Loucy (cell line): ENCODE results near the gene MAPK6.
A peak's percentile ranks its signal among the peaks of the same experiment; 100 is the strongest.
"Not testable (repeated sequence)": the region's sequence is repeated elsewhere in the genome, so short reads cannot be mapped to it uniquely, and the experiment has no call there.

Experiments
- H2AFZ ChIP-seq: fragments of 200-600 bp; sonication (generic); 2 replicates; pipeline ENCODE4 v1.6.0; 2016; ENCODE audit warnings: antibody characterized with exemption, mild to moderate bottlenecking, low read length, moderate library complexity
- H3F3A ChIP-seq: fragments of 200-600 bp; 2 replicates; pipeline ENCODE4 v1.6.0; 2016; ENCODE audit warnings: antibody characterized with exemption, low read depth, mild to moderate bottlenecking
- H3K27me3 ChIP-seq: fragments of 200-600 bp; sonication (generic); 2 replicates; pipeline ENCODE4 v1.6.1; 2014; ENCODE audit warnings: low read length, mild to moderate bottlenecking; ENCODE audit not compliant: insufficient read depth, poor library complexity, severe bottlenecking
- H3K36me3 ChIP-seq: fragments of 200-600 bp; sonication (generic); 2 replicates; pipeline ENCODE4 v1.6.1; 2016; ENCODE audit warnings: low read length; ENCODE audit not compliant: insufficient read depth
- H3K4me1 ChIP-seq: fragments of 200-600 bp; sonication (generic); 2 replicates; pipeline ENCODE4 v1.5.1; 2014; ENCODE audit warnings: low read length, mild to moderate bottlenecking; ENCODE audit not compliant: insufficient read depth, poor library complexity, severe bottlenecking
- H3K4me2 ChIP-seq: fragments of 200-600 bp; sonication (generic); 2 replicates; pipeline ENCODE4 v1.6.0; 2014; ENCODE audit warnings: antibody characterized with exemption, low read length, low read depth, mild to moderate bottlenecking; ENCODE audit not compliant: poor library complexity, severe bottlenecking
- H3K4me3 ChIP-seq: fragments of 200-600 bp; sonication (generic); 2 replicates; pipeline ENCODE4 v1.5.1; 2014; ENCODE audit warnings: low read length, mild to moderate bottlenecking, mixed read lengths; ENCODE audit not compliant: poor library complexity, severe bottlenecking
- H3K79me2 ChIP-seq: fragments of 200-600 bp; sonication (generic); 2 replicates; pipeline ENCODE4 v1.6.1; 2014; ENCODE audit warnings: low read length; ENCODE audit not compliant: insufficient read depth
- H3K9ac ChIP-seq: fragments of 200-600 bp; sonication (generic); 2 replicates; pipeline ENCODE4 v1.6.0; 2014; ENCODE audit warnings: mild to moderate bottlenecking, low read depth, low read length, moderate library complexity; ENCODE audit not compliant: poor library complexity, severe bottlenecking
- H3K9me2 ChIP-seq: fragments of 200-600 bp; sonication (generic); replicated peaks from 2 replicates; pipeline ENCODE4 v1.6.1; 2016; ENCODE audit warnings: low read depth, low read length, mixed read lengths
- H3K9me3 ChIP-seq: fragments of 200-600 bp; sonication (generic); 2 replicates; pipeline ENCODE4 v1.6.1; 2014; ENCODE audit warnings: mild to moderate bottlenecking, antibody characterized with exemption, low read length, low read depth; ENCODE audit not compliant: insufficient read depth
- H4K20me1 ChIP-seq: fragments of 200-600 bp; sonication (generic); 2 replicates; pipeline ENCODE4 v1.6.0; 2014; ENCODE audit warnings: antibody characterized with exemption, low read length, mild to moderate bottlenecking; ENCODE audit not compliant: insufficient read depth, poor library complexity, severe bottlenecking
- EZH2phosphoT487 ChIP-seq: fragments of 200-600 bp; IDR thresholded peaks from 2 replicates; pipeline ENCODE4 v1.6.1; 2018; ENCODE audit warnings: antibody characterized with exemption, mild to moderate bottlenecking, moderate library complexity, borderline replicate concordance
- TF ChIP-seq, protein P1 (sequence below): fragments of 200-600 bp; sonication (generic); conservative IDR thresholded peaks from 2 replicates; pipeline ENCODE4 v1.5.1; 2014; ENCODE audit warnings: mild to moderate bottlenecking, antibody characterized with exemption, low read length

Gene MAPK6

DNA sequence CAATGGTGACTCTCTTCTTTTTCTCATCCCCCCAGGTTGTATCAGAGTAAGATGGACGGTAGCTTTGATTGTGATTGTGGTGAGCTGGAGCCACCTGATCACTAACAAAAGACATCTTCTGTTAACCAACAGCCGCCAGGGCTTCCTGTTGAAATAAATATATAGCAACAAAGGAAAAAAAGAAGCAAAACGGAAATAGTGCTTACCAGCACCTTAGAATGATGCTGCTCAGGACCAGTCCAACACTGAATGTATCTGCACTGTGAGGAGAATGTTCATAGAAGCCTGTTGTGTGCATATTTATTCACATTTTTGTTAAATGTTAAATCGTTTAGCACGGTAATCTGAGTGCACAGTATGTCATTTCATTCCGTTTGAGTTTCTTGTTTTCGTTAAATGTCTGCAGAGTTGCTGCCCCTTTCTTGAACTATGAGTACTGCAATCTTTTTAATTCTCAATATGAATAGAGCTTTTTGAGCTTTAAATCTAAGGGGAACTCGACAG, 26.8 kb downstream of the MAPK6 start:
- Histone ChIP-seq H3K4me2 (peak overlapping the region; percentile 64), H3F3A (peaks cover 20% of the 10 kb centered on the region), H3K9ac (peak overlapping the region; percentile 53), H3K79me2 (peaks cover 80% of the 10 kb centered on the region), H3K36me3 (peaks cover 29% of the 10 kb centered on the region; the same call in 1 of the 2 replicates), H3K4me3 (peak overlapping the region; percentile 61), H4K20me1 (peaks cover 18% of the 10 kb centered on the region), H3K4me1 (peaks cover 51% of the 10 kb centered on the region)
- H3K27me3 ChIP-seq, H3K9me3 ChIP-seq, H3K9me2 ChIP-seq, H2AFZ ChIP-seq: not testable (repeated sequence)
- TF ChIP-seq, protein P1, sequence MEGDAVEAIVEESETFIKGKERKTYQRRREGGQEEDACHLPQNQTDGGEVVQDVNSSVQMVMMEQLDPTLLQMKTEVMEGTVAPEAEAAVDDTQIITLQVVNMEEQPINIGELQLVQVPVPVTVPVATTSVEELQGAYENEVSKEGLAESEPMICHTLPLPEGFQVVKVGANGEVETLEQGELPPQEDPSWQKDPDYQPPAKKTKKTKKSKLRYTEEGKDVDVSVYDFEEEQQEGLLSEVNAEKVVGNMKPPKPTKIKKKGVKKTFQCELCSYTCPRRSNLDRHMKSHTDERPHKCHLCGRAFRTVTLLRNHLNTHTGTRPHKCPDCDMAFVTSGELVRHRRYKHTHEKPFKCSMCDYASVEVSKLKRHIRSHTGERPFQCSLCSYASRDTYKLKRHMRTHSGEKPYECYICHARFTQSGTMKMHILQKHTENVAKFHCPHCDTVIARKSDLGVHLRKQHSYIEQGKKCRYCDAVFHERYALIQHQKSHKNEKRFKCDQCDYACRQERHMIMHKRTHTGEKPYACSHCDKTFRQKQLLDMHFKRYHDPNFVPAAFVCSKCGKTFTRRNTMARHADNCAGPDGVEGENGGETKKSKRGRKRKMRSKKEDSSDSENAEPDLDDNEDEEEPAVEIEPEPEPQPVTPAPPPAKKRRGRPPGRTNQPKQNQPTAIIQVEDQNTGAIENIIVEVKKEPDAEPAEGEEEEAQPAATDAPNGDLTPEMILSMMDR = peak; percentile 44

GRCh38 chr15:52046552-52046951, 27.5 kb downstream of the MAPK6 start:
- peaks cover 73% of the 10 kb centered on the region for H3K79me2 ChIP-seq
- peaks cover 20% of the 10 kb centered on the region for H3F3A ChIP-seq
- H3K9ac ChIP-seq = peak overlapping the region; percentile 53
- peak overlapping the region; percentile 64 for H3K4me2 ChIP-seq
- not testable (repeated sequence) for H3K27me3 ChIP-seq, H3K9me2 ChIP-seq, H2AFZ ChIP-seq, H3K9me3 ChIP-seq
- peaks cover 13% of the 10 kb centered on the region for H4K20me1 ChIP-seq
- peaks cover 47% of the 10 kb centered on the region for H3K4me1 ChIP-seq
- peaks cover 33% of the 10 kb centered on the region; the same call in 1 of the 2 replicates for H3K36me3 ChIP-seq
- H3K4me3 ChIP-seq = peak overlapping the region; percentile 61

- no peak overlapping the region for H3K9ac ChIP-seq
- H3K9me2 ChIP-seq = no peaks in the 10 kb centered on the region
- H2AFZ ChIP-seq = no peak overlapping the region
- no peak overlapping the region for H3K4me2 ChIP-seq
- H3K27me3 ChIP-seq = no peaks in the 10 kb centered on the region
- H4K20me1 ChIP-seq = no peaks in the 10 kb centered on the region
- peaks cover 18% of the 10 kb centered on the region for H3K4me1 ChIP-seq
- H3K4me3 ChIP-seq = no peak overlapping the region
- peaks cover 8% of the 10 kb centered on the region for H3F3A ChIP-seq
- peaks cover 67% of the 10 kb centered on the region; the same call in 1 of the 2 replicates for H3K36me3 ChIP-seq
- H3K9me3 ChIP-seq = no peaks in the 10 kb centered on the region; the same call in 1 of the 2 replicates
- TF ChIP-seq EZH2phosphoT487 = no peak
- TF ChIP-seq, protein P1 = no peak
- H3K79me2 ChIP-seq = peaks cover 48% of the 10 kb centered on the region
These were observed 31.4 kb downstream of the MAPK6 start for GRCh38 chr15:52050416-52050815.
